Midbrain (tissue), 1 donor: ENCODE data around the gene SLC9A5.

Source experiments
- DNase-seq: peaks from one replicate; lab custom pipeline; 2025; lab: John Stamatoyannopoulos, UW

SLC9A5 gene, protein sequence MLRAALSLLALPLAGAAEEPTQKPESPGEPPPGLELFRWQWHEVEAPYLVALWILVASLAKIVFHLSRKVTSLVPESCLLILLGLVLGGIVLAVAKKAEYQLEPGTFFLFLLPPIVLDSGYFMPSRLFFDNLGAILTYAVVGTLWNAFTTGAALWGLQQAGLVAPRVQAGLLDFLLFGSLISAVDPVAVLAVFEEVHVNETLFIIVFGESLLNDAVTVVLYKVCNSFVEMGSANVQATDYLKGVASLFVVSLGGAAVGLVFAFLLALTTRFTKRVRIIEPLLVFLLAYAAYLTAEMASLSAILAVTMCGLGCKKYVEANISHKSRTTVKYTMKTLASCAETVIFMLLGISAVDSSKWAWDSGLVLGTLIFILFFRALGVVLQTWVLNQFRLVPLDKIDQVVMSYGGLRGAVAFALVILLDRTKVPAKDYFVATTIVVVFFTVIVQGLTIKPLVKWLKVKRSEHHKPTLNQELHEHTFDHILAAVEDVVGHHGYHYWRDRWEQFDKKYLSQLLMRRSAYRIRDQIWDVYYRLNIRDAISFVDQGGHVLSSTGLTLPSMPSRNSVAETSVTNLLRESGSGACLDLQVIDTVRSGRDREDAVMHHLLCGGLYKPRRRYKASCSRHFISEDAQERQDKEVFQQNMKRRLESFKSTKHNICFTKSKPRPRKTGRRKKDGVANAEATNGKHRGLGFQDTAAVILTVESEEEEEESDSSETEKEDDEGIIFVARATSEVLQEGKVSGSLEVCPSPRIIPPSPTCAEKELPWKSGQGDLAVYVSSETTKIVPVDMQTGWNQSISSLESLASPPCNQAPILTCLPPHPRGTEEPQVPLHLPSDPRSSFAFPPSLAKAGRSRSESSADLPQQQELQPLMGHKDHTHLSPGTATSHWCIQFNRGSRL

GRCh38 chr16:67248401-67249177 lies at the start of gene SLC9A5:
Gene SLC9A5, plus strand, starts transcription at chr16:67248979. Its CDS starts 36 bp downstream, at chr16:67249015.
- DNase-seq = no peak

DNA sequence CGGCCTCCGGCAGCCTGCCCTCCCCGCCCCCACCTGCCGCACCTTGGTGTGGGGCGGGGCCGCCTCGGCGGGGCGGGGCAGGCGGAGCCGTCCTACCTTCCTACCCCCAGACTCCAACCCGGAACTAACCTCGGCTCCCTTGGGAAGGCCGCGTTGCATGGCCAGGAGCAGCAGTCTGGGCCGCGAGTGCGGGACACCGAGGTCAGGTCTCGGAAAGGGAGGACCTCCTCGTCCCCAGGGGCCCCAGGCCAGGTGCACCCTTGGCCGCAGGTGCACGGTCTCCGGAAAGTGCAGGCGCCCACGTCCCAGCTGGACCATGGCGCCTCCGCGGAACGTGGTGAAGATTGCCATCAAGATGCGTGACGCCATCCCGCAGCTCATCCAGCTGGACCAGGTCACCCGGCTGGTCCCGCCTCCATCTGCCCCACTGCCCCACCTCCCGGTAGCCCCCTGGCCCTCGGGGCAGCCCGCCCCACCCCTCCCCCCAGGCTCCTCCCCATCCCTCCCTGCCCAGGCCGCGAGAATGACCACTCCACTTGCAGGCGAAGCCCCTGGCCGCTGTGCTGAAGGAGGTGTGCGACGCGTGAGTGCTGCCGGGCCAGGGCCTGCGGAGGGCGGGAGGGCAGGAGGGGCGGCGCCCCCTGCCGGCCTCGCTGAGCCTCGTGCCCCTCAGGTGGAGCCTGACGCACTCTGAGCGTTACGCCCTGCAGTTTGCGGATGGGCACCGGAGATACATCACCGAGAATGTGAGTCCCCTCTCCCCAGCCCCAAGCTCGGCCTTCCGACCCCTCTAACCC lies 49.6 kb upstream of the SLC9A5 start, which contains the start of gene ELMO3:
TSS of gene ELMO3 (plus strand) at position 121 of the 797 bp plus-strand sequence. CDS start at position 317, 196 bp downstream.
- no peak for DNase-seq

- no peak for DNase-seq
Measured at GRCh38 chr16:67199808-67200198, 49.0 kb upstream of the SLC9A5 start.

- no peak for DNase-seq
Measured at GRCh38 chr16:67200491-67200890, 48.3 kb upstream of the SLC9A5 start.

- DNase-seq = no peak
Measured at GRCh38 chr16:67201411-67202345, 47.1 kb upstream of the SLC9A5 start.

- no peak for DNase-seq
Measured at GRCh38 chr16:67202426-67202825, 46.4 kb upstream of the SLC9A5 start.

- DNase-seq = no peak
Measured at GRCh38 chr16:67202956-67203493, 45.8 kb upstream of the SLC9A5 start.

- no peak for DNase-seq
Measured at GRCh38 chr16:67204076-67204475, 44.7 kb upstream of the SLC9A5 start.

GRCh38 chr16:67206129-67206837 lies 42.5 kb upstream of the SLC9A5 start:
- DNase-seq = no peak

DNA sequence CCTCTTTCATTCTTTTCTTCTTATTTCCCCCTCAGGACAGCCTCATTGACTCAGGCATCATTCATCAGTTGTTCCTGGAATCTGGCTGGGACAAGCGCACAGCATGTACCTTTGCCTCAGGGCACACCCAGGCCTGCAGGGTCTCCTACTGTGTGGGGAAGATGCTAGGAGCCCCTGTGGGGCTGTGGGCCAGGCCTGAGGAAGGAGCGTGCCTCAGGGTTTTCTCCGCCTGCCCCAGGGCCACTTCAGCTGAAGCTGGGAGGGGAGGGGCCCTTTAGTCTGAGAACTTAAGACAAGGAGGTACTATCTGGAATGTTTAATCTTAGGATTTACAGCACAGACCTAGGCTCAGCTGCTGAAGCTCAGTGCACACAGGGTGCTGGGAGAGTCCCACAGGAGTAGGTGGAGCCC lies 41.9 kb upstream of the SLC9A5 start:
- DNase-seq = no peak

DNA sequence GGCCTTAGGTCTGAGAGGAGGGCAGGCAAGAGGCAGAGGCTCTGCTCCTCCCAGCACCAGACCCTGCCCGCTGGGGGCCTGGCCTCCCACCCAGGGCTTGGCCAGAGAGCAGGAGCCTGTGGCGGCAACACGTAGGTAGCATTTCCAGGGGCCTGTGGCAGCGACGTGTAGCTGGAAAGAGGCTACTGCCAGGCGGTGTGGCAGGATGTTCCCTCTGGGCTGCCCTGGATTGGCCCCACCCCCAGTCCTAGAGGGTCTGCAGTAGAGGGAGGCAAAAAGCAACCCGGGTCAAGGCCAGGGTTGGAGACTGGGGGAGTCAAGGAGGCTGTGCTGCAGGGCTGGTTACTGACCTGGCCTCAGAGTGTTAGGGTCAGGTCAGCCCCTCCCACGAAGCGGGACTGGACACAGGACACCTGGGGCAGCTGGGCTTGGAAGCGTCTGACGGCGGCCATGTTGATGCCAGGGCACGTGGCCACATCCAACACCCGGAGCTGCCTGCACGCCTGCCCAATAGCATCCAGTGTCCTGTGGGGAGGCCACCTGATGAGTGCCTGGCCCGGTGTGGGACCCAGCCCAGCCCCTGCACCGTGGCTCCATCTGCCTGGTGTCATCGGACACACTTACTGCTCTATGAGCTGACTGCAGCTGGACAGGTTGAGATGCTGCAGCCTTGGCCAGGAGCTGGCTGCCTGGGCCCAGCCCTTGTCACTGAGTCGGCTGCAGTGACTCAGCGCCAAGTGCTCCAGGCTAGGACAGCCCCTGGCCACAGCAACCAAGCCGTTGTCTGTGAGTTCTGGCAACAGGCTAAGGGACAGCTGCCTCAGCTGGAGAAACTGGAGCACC lies 41.3 kb upstream of the SLC9A5 start:
- no peak for DNase-seq

DNA sequence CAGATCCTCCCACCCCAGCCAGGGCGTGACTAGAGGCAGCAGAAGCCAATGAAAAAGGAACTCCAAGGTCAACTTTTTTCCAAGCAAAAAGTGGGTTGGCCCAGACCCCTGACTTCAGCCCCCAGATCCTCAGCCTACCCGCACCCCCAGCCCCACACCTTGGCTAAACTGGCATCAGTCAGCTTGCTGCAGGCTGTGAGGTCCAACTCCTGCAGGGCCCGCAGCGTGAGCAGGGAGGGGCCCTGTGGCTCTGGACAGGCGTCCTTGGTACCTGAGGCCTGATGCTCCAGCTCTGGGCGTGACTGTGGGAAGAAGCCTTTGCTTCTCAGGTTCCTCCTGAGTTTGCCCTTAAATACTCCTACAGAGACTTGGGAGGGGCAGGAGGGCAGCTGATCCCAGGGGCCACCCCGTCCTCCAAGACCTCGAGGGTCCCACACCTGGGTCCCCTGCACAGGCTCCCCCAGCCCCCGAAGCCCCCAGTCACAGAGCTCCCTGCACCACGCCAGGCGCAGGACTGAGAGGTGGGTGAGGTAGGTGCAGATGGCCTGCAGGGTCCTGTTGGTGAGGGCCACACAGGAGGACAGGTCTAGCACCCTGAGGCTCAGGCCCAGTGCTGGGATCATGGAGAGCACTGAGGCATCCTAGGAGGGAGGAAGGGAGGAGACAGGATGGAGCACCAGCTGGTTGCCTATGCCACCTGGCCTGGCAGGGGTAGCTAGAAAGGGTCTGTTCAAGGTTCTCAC lies 40.5 kb upstream of the SLC9A5 start:
- DNase-seq = no peak

- DNase-seq = no peak
Measured at GRCh38 chr16:67209565-67209964, 39.2 kb upstream of the SLC9A5 start.

GRCh38 chr16:67210069-67210937 lies 38.5 kb upstream of the SLC9A5 start:
- DNase-seq = no peak

DNA sequence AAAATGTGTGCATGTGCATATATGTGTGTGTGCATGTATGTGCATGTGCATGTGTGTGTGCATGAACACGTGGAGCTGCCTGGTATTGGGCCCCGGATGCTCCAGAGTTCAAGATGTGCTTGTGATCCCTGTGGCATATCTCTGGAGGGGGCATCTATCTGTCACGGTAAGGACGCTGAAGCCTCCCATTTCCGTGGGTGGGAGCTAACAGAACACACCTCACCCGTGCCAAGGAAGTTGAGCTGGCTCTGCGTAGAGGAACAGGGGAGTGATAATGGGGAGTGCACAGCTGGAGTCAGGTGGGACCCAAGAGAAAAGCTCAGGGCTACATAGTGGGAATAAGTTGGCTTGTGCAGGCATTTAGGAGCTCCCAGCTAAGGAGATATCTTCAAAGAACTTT lies 37.1 kb upstream of the SLC9A5 start:
- DNase-seq = no peak

- DNase-seq = no peak
Measured at GRCh38 chr16:67212766-67213165, 36.0 kb upstream of the SLC9A5 start.
